GM19240 (cell line): ENCODE measurements around the gene HCRT.
"Not testable (repeated sequence)": the region's sequence is repeated elsewhere in the genome, so short reads cannot be mapped to it uniquely, and the experiment has no call there.

Experiments used
- DNase-seq: peaks from one replicate; pipeline ENCODE4 v3.0.0; 2011; ENCODE audit warnings: low spot score; ENCODE audit not compliant: insufficient read length

Gene HCRT

DNA sequence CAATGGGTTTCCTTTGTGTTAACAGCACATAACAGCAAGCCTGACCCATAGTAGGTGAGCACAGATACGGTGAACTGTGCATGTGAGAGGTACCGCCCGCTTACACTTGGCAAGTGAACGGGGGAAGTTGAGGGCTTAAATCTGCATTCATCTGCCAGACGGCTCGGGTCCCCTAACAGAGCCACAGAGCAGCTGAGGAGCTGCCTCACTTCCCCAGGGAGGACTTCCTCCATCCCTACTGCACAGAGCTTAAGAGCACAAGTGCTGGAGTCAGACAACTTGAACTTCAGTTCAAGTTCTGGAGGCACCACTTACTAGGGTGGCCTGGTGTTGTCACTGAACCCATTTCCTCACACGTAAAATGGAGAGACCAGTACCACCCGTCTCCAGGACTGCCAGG is 43.9 kb downstream of the HCRT start:
- DNase-seq = no peak

GRCh38 chr17:42140690-42141089 is 44.6 kb downstream of the HCRT start:
- not testable (repeated sequence) for DNase-seq

DNA sequence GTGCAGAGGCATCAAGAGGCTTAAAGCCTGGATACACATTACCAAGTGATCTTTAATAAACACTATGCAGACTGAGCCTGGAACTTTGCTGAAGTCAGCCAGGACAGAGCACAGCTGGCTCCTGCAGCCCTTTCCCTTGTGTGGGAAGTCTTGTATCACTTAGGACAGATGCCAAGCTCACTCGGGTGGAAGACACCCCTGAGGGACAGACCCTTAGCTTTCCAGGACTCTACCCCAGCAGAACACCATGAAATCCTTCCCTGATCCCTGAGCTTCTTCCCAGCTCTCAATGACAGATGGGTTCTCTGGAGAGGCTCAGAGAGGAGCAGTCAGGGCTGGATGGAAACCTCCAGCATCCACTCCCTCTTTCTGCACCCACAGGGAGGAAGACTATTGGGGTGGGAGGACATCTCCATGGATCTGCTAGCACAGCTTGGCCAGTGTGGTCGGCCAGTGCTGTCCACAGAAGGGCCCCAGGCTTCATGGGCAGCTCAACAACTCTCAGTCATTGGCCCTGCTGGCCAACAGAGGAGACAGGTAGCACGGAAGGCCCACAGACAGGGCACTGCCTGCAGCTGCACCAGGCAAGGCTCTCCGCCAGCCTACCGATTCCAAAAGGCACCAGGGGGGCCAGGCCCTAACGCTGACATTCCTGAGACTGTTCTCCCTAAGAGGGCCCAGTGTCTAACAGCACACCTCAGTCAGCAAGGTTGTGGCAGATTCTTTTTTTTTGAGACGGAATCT is 46.3 kb downstream of the HCRT start:
- no peak for DNase-seq

DNA sequence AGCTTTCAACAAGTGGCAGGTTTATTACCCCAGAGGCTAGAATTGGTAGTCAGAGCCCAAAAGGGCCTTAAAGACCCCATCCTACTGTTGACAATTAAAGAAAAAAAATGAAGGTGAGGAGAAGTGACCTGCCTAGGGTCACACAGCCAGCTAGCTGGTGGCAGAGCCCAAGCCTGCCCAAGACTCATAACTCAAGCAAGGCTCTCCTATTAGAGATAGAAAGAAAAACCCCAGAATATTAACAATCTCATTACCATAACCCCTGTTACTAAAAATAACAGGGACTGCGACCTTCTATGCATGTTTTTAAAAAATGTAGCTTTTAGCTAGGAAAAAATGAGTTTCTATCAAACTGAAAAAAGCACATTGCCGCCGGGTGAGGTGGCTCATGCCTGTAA is 48.6 kb downstream of the HCRT start:
- DNase-seq = no peak

DNA sequence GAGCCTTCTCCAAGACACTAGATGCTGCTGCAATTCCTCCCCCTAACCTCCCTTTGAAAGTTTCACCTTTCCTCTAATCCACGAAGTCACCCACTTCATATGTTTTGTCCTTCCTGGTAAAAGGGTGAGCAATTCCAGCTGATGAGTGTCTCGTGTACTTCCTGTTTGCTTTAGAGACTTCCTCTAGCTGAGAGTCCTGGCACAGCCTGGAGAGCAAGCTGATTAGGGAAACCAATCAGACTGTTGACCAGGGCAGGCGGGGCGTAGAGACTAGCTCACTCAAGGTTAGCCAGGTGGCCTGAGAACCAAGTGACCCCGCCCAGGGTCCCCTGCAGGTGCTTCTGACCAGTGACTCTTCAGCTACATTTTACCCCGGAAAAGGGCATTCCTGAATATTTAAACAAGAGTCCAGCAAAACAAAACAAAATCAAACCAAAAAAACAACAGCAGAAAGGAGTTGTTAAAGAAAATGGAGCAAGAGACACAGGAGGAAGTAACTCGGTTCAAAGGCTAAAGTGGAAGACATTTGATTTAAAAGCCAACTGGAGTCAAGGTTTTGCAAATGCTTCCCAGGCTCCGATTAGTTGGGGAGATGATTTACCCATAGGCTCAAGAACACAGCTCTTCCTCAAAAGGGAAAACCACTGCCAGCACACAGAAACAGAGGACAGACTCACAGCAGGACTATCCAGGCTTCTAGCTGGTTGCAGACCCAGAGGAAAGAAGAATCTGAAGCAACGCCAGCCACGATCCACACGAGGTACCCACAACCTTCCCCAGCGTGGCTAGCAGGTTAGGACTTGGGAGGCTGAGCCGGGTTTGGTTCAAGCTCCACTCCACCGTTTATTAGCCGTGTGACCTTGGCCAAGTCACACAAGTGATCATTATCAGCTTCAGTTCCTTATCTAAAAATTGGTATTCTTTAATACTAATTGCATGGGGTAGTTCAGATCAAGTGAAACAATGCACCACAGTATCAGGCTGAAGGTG is 49.3 kb downstream of the HCRT start:
- no peak for DNase-seq

- DNase-seq = no peak
Observed at GRCh38 chr17:42135151-42135550, 50.1 kb downstream of the HCRT start.
